H9 (cell line): ENCODE measurements around the gene BCAS3. TPM values are rescaled to one million over a fixed set of nuclear protein-coding genes. Genes with fewer than 3 reads are reported as not detected.

Source experiments
- DNase-seq: peaks from one replicate; pipeline ENCODE4 v3.0.0-alpha.2; 2017
- H2AFZ ChIP-seq: one replicate; pipeline ENCODE4 v1.6.1; 2013; ENCODE audit warnings: mild to moderate bottlenecking, low read length, control low read depth, moderate library complexity
- H2AK5ac ChIP-seq: 2 replicates; pipeline ENCODE4 v1.6.1; 2013; ENCODE audit warnings: low read length, control low read depth, mixed read lengths; ENCODE audit not compliant: insufficient read length
- H2BK120ac ChIP-seq: one replicate; pipeline ENCODE4 v1.6.1; 2013; ENCODE audit warnings: low read depth, mild to moderate bottlenecking, low read length, control low read depth, inconsistent platforms; ENCODE audit not compliant: poor library complexity, severe bottlenecking
- H2BK12ac ChIP-seq: 2 replicates; pipeline ENCODE4 v1.6.1; 2013; ENCODE audit warnings: low read length, control low read depth, mixed read lengths, low read depth; ENCODE audit not compliant: insufficient read length
- H2BK15ac ChIP-seq: 2 replicates; pipeline ENCODE4 v1.6.1; 2013; ENCODE audit warnings: low read depth, low read length, control low read depth
- H2BK20ac ChIP-seq: one replicate; pipeline ENCODE4 v1.6.1; 2013; ENCODE audit warnings: low read depth, mild to moderate bottlenecking, low read length, control low read depth, inconsistent platforms; ENCODE audit not compliant: poor library complexity, severe bottlenecking
- H2BK5ac ChIP-seq: 2 replicates; pipeline ENCODE4 v1.6.1; 2013; ENCODE audit warnings: low read length, control low read depth, mixed read lengths; ENCODE audit not compliant: insufficient read length
- H3K14ac ChIP-seq: 2 replicates; pipeline ENCODE4 v1.6.1; 2013; ENCODE audit warnings: low read length, control low read depth; ENCODE audit not compliant: insufficient read depth
- H3K18ac ChIP-seq: 2 replicates; pipeline ENCODE4 v1.6.1; 2013; ENCODE audit warnings: low read depth, mild to moderate bottlenecking, mixed read lengths, low read length, control low read depth; ENCODE audit not compliant: insufficient read length
- H3K23ac ChIP-seq: 2 replicates; pipeline ENCODE4 v1.6.1; 2013; ENCODE audit warnings: low read length, control low read depth, mixed read lengths, low read depth; ENCODE audit not compliant: insufficient read length
- H3K23me2 ChIP-seq: 2 replicates; pipeline ENCODE4 v1.6.1; 2013; ENCODE audit warnings: low read depth, mild to moderate bottlenecking, mixed read lengths, low read length, control low read depth; ENCODE audit not compliant: insufficient read length, poor library complexity, severe bottlenecking
- H3K27ac ChIP-seq: 2 replicates; pipeline ENCODE4 v1.5.1; 2013; ENCODE audit warnings: low read length, control low read depth, mixed read lengths, low read depth; ENCODE audit not compliant: insufficient read length
- H3K27me3 ChIP-seq: 2 replicates; pipeline ENCODE4 v1.6.1; 2013; ENCODE audit warnings: low read length, control low read depth, inconsistent platforms; ENCODE audit not compliant: insufficient read depth
- H3K4ac ChIP-seq: 2 replicates; pipeline ENCODE4 v1.6.1; 2013; ENCODE audit warnings: low read depth, mild to moderate bottlenecking, control low read depth, inconsistent platforms, low read length, moderate library complexity
- H3K4me1 ChIP-seq: 2 replicates; pipeline ENCODE4 v1.6.1; 2013; ENCODE audit warnings: low read length, control low read depth, inconsistent platforms; ENCODE audit not compliant: insufficient read depth
- H3K4me2 ChIP-seq: 2 replicates; pipeline ENCODE4 v1.6.1; 2013; ENCODE audit warnings: low read length, control low read depth, mixed read lengths; ENCODE audit not compliant: insufficient read length, insufficient read depth
- H3K56ac ChIP-seq: 2 replicates; pipeline ENCODE4 v1.6.1; 2013; ENCODE audit warnings: low read depth, mild to moderate bottlenecking, mixed read lengths, low read length, control low read depth; ENCODE audit not compliant: insufficient read length
- H3K79me1 ChIP-seq: 2 replicates; pipeline ENCODE4 v1.6.1; 2013; ENCODE audit warnings: low read depth, mild to moderate bottlenecking, moderate library complexity, low read length, control low read depth, inconsistent platforms; ENCODE audit not compliant: insufficient read depth, poor library complexity, severe bottlenecking
- H3K79me2 ChIP-seq: 2 replicates; pipeline ENCODE4 v1.6.1; 2013; ENCODE audit warnings: low read length, control low read depth, inconsistent platforms; ENCODE audit not compliant: insufficient read depth
- H3K9ac ChIP-seq: 2 replicates; pipeline ENCODE4 v1.6.1; 2013; ENCODE audit warnings: low read length, control low read depth, mixed read lengths; ENCODE audit not compliant: insufficient read length; ENCODE audit errors: extremely low read depth
- H3K9me3 ChIP-seq: one replicate; pipeline ENCODE4 v1.6.1; 2013; ENCODE audit warnings: low read depth, low read length, inconsistent platforms; ENCODE audit not compliant: control insufficient read depth
- H3T11ph ChIP-seq: one replicate; pipeline ENCODE4 v1.6.1; 2013; ENCODE audit warnings: mild to moderate bottlenecking, low read length, control low read depth, inconsistent platforms
- H4K20me1 ChIP-seq: one replicate; pipeline ENCODE4 v1.6.1; 2013; ENCODE audit not compliant: control insufficient read depth, insufficient read length, insufficient read depth
- H4K5ac ChIP-seq: 2 replicates; pipeline ENCODE4 v1.6.1; 2013; ENCODE audit warnings: low read depth, mild to moderate bottlenecking, mixed read lengths, low read length, control low read depth; ENCODE audit not compliant: insufficient read length
- H4K8ac ChIP-seq: replicated peaks from 2 replicates; pipeline ENCODE4 v1.6.1; 2013; ENCODE audit warnings: low read length, control low read depth, mixed read lengths, low read depth; ENCODE audit not compliant: insufficient read length
- H4K91ac ChIP-seq: 2 replicates; pipeline ENCODE4 v1.6.1; 2013; ENCODE audit warnings: low read depth, mild to moderate bottlenecking, moderate library complexity, mixed read lengths, low read length, control low read depth; ENCODE audit not compliant: insufficient read length
- H3K27ac Mint-ChIP-seq, 3 experiments: 2 replicates in 2 of 3; 3 replicates in 1 of 3; pipeline ENCODE4 v1.8.0; 2020 to 2021; ENCODE audit warnings: mixed read lengths in 3 of 3, mild to moderate bottlenecking in 1 of 3, moderate library complexity in 1 of 3
- H3K27me3 Mint-ChIP-seq: 2 replicates; pipeline ENCODE4 v1.8.0; 2021; ENCODE audit warnings: low read depth, mild to moderate bottlenecking, moderate library complexity, mixed read lengths
- H3K36me3 Mint-ChIP-seq, 3 experiments: 2 replicates in 2 of 3; 3 replicates in 1 of 3; pipeline ENCODE4 v1.8.0; 2020 to 2021; ENCODE audit warnings: low read depth in 3 of 3, mixed read lengths in 3 of 3; ENCODE audit not compliant: insufficient read depth in 1 of 3
- H3K4me1 Mint-ChIP-seq, 2 experiments: 2 replicates each; pipeline ENCODE4 v1.8.0; 2020; ENCODE audit warnings: mixed read lengths in 2 of 2
- H3K4me3 Mint-ChIP-seq, 2 experiments: 2 replicates in 1 of 2; 3 replicates in 1 of 2; pipeline ENCODE4 v1.8.0; 2020 to 2021; ENCODE audit warnings: mild to moderate bottlenecking in 2 of 2, mixed read lengths in 2 of 2, moderate library complexity in 1 of 2
- H3K9me3 Mint-ChIP-seq, 2 experiments: 2 replicates in 1 of 2; 3 replicates in 1 of 2; pipeline ENCODE4 v1.8.0; 2020; ENCODE audit warnings: mild to moderate bottlenecking in 2 of 2, mixed read lengths in 2 of 2, moderate library complexity in 1 of 2
- CTCF ChIP-seq: fragments of 200-600 bp; sonication (generic); conservative IDR thresholded peaks from 3 replicates; pipeline ENCODE4 v1.8.0; 2021; ENCODE audit warnings: antibody characterized with exemption, mild to moderate bottlenecking
- WGBS: extraction: QIAGEN DNeasy Blood & Tissue Kit; methylation state at CpG from one replicate; pipeline ENCODE4 v1.1.7; 2013; ENCODE audit warnings: missing lambda C conversion rate, low lambda C conversion rate, mixed read lengths; ENCODE audit not compliant: insufficient read length; ENCODE audit errors: extremely low coverage; 5-methylcytosine and 5-hydroxymethylcytosine counted together
- total RNA-seq: library from RNA; stranded (reverse); gene quantifications from 2 replicates; pipeline ENCODE4 v1.2.1, GENCODE V29; 2021

Gene BCAS3
- total RNA-seq, 1 experiment from 2014 or later = 22.4 TPM

GRCh38 chr17:61385577-61386236 is 708.1 kb downstream of the BCAS3 start:
- no peak overlapping the region for H3K4ac ChIP-seq
- no peak overlapping the region for H3K56ac ChIP-seq
- H4K5ac ChIP-seq = no peak overlapping the region
- no peak overlapping the region for H2AK5ac ChIP-seq
- DNase-seq = no peak
- H3K27ac ChIP-seq = no peak overlapping the region
- H3K4me3 Mint-ChIP-seq = no peak overlapping the region
- H2BK15ac ChIP-seq = no peak overlapping the region
- H2BK120ac ChIP-seq = no peak overlapping the region
- H2BK20ac ChIP-seq = no peak overlapping the region
- no CpG with 5 or more reads among the region's 15 CpGs for WGBS
- H3K9me3 ChIP-seq = no peaks in the 10 kb centered on the region
- no peak overlapping the region for H3K23ac ChIP-seq
- no peaks in the 10 kb centered on the region for H3K27me3 ChIP-seq
- H3K18ac ChIP-seq = no peak overlapping the region
- H3K9ac ChIP-seq = no peak overlapping the region
- no peak overlapping the region for H2BK12ac ChIP-seq
- no peaks in the 10 kb centered on the region for H3K79me2 ChIP-seq
- no peak overlapping the region for H2BK5ac ChIP-seq
- H3K23me2 ChIP-seq = no peaks in the 10 kb centered on the region
- no peak overlapping the region for H3K14ac ChIP-seq
- H3K4me2 ChIP-seq = no peak overlapping the region
- no peaks in the 10 kb centered on the region for H3K79me1 ChIP-seq
- H3T11ph ChIP-seq = no peak overlapping the region
- TF ChIP-seq CTCF = no peak
- H4K20me1 ChIP-seq = no peaks in the 10 kb centered on the region
- H2AFZ ChIP-seq = no peak overlapping the region
- H3K4me1 Mint-ChIP-seq = peaks cover 14 to 27% of the 10 kb centered on the region in 2 experiments
- no peak overlapping the region for H4K91ac ChIP-seq
- H3K9me3 Mint-ChIP-seq = no peaks in the 10 kb centered on the region
- H3K27ac Mint-ChIP-seq = peak overlapping the region in 1 of 3 experiments; percentile 61; a peak in 1 of 7 replicates
- peaks cover 10% of the 10 kb centered on the region for H3K27me3 Mint-ChIP-seq
- no peaks in the 10 kb centered on the region for H3K36me3 Mint-ChIP-seq
- H4K8ac ChIP-seq = no peak overlapping the region
- no peaks in the 10 kb centered on the region for H3K4me1 ChIP-seq
